GM10266 (cell line): ENCODE data around the gene BHMT2.
A peak's percentile ranks its signal among the peaks of the same experiment; 100 is the strongest.

ENCODE experiments used
- DNase-seq: peaks from one replicate; pipeline ENCODE4 v3.0.0; 2012; ENCODE audit errors: extremely low spot score
- TF ChIP-seq, protein P1 (sequence below): IDR thresholded peaks from 2 replicates; pipeline ENCODE4 v1.5.1; 2012; ENCODE audit warnings: mild to moderate bottlenecking, low read depth; ENCODE audit not compliant: control insufficient read depth, insufficient read depth; ENCODE audit errors: missing control alignments

BHMT2 gene

DNA sequence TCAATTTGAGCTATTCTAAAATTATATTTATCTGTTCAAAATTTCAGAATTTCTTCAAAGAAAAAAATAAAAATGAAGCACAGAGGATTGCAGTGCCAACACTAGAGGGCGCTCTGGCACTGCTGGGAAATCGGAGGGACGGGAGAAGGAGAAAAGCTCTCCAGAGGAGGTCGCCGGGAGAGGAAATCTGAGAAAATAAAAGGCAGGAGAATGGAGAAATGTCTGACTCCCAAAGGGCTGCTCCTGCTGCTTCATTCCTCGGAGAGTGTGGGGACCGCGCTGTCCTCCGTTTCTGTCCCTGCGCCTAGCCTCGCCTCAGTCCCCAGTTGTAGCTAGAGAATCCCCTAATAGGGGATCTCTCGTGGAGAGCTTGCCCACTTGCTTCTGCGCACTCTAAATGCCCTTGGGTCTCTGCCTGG is 44.5 kb upstream of the BHMT2 start:
- peak; percentile 26 for DNase-seq

DNA sequence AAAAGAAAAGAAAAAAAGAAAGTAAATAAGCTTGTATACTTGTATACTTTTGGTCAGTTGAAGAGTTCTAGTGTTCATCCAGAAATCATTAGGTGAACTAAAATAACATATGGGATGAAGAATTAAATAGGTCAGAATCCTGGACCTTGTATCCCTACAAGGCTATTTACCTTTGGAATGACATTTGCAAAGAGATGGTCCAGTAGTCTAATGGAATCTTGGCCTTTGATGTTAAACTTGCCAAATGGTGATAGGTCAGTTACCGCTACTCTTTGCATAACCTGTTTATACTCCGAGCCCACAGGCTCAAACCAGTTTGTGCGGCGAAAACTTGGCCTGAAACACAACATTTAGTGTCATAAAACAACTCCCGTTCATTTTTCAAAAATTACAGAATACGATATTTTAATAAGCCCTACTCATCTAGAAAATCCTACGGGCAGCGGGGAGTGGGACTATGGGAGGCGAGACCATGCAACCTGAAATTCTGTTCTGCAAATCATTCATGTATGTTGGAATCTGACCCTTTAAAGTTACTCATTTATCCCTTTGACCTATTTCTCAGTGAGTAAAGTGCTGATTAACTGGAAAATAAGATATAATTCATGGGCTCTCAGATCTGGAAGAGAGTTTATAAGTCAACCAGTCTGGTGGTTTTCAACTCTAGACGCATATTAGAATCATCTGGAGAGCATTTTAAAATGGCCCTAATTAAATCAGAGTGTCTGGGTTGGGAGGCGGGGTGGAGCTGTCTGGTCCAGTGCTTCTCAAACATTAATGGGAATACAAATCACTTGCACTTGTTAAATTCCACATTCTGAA is 38.7 kb upstream of the BHMT2 start:
- no peak for DNase-seq

More for the DNA sequence above, 44.5 kb upstream of the BHMT2 start:
- TF ChIP-seq, protein P1, sequence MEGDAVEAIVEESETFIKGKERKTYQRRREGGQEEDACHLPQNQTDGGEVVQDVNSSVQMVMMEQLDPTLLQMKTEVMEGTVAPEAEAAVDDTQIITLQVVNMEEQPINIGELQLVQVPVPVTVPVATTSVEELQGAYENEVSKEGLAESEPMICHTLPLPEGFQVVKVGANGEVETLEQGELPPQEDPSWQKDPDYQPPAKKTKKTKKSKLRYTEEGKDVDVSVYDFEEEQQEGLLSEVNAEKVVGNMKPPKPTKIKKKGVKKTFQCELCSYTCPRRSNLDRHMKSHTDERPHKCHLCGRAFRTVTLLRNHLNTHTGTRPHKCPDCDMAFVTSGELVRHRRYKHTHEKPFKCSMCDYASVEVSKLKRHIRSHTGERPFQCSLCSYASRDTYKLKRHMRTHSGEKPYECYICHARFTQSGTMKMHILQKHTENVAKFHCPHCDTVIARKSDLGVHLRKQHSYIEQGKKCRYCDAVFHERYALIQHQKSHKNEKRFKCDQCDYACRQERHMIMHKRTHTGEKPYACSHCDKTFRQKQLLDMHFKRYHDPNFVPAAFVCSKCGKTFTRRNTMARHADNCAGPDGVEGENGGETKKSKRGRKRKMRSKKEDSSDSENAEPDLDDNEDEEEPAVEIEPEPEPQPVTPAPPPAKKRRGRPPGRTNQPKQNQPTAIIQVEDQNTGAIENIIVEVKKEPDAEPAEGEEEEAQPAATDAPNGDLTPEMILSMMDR, result peak; percentile 88

DNA sequence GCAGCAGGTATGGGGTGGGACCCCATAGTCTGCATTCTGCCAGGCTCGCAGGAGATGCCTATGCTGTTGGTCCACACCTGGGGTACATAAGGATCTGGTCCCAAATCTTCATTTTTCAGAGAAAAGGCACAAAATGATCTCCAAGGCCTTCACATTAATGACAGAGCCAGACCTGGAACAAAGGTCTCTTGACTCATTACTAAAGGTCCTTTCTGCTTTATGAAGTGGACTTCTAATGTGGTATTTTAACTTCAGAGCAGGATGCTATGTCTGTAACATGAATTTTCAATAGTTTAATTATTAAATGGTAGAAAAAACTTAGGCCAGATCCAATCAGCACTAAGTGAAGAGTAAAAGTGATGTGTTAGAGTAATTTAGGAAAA is 38.1 kb upstream of the BHMT2 start:
- TF ChIP-seq, protein P1, result no peak
- no peak for DNase-seq

More for the DNA sequence above, 38.7 kb upstream of the BHMT2 start:
- TF ChIP-seq, protein P1, result no peak

DNA sequence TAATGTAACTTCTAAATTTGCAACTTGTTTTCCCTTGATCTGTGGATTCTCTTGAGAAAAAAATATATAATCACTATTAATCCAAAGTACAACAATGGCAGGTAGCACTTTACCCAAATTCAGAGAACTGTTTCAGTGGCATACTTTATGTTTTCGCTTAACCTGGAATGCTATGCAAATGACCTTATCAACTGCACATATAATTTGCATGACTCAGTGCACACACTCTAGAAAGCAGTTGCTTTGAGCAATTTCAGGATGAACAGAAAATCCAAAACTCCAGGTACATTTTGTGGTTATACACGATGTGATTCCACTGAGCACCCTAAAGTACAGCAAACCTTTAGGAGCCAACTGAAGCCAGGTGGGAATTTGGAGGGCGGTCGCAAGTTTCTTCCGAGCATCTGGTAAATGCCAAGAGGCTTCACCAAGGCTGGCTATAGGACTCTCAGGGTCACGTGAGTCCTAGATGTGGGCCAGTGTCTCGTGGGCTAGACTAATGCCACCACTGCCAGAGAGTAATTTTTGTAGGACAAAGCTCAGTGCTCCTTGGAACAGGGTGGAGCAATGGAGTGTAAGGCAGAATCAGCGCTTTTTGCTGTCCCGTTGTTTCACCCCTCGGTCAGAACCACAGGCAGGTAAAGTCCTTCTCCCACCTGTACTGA is 37.4 kb upstream of the BHMT2 start:
- no peak for DNase-seq
- TF ChIP-seq, protein P1, result no peak

DNA sequence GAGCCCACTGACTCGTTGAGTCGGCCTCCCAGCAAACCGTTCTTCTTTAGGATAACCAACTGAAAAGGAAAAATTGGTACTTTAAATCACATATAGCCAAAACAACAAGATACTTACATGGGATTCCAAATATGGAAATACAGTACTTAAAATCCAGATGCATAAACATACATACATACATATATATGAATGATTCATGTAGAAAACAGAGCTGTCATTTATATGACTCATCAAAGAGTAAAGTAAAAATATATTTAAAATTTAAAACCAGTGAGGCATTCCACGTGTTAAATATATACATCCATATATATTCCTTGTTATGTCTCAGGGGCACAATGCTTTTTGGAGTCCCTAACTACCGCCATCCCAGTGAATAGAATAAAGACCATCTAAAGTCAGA is 36.8 kb upstream of the BHMT2 start:
- no peak for DNase-seq
- TF ChIP-seq, protein P1, result no peak

DNA sequence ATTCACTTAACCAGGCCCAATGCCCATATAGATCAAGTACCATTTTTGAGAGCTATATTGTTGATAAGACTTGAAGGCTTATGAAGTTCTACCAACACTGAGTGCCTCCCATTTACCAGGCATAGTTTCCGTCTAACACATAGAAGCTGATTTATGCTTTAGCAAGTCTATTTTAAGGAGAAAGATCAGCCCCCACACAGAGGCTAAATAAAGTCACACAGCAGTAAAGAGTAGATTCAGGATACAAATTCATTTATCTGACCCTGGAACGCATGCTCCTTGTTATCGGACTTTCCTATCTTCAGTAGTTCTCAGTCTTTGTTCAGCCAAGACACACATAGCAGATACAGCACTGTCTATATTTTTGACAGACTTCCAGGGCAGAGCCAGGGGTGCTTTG is 34.3 kb upstream of the BHMT2 start:
- TF ChIP-seq, protein P1, result no peak
- DNase-seq, result no peak

DNA sequence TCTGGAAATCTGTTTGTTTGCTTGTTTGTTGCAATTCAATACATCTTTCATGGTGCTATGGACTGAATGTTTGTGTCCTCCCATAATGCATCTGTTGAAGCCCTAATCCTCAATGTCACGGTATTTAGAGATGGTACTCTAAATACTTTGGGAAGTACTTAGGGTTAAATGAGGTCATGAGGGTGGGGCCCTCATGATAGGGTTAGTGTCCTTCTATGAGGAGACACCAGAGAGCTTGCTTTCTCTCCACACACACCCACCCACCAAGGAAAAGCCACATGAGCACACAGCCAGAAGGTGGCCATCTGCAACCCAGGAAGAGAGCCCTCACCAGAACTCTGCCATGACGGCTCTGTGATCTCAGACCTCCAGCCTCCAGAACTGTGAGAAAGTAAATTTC is 32.8 kb upstream of the BHMT2 start:
- DNase-seq, result no peak

More for the DNA sequence above, 32.8 kb upstream of the BHMT2 start:
- TF ChIP-seq, protein P1, result no peak
